Chondrocyte (in vitro differentiated cells): Measurements from ENCODE around the gene DLG2. TPM values are rescaled to one million over a fixed set of nuclear protein-coding genes. Genes with fewer than 3 reads are reported as not detected.

Experiments
- DNase-seq: peaks from one replicate; pipeline ENCODE4 v3.0.0; 2021; ENCODE audit warnings: mixed read lengths, low spot score
- H3K27ac Mint-ChIP-seq: one replicate; pipeline ENCODE4 v1.8.0; 2021; ENCODE audit warnings: mild to moderate bottlenecking, moderate library complexity, mixed read lengths; ENCODE audit not compliant: unreplicated experiment
- H3K27me3 Mint-ChIP-seq: 2 replicates; pipeline ENCODE4 v1.8.0; 2021; ENCODE audit warnings: low read depth, mixed read lengths
- H3K36me3 Mint-ChIP-seq: 2 replicates; pipeline ENCODE4 v1.8.0; 2021; ENCODE audit warnings: low read depth, mixed read lengths
- H3K4me1 Mint-ChIP-seq: 2 replicates; pipeline ENCODE4 v1.8.0; 2021; ENCODE audit warnings: low read depth, mild to moderate bottlenecking, mixed read lengths
- H3K4me3 Mint-ChIP-seq: one replicate; pipeline ENCODE4 v1.8.0; 2021; ENCODE audit warnings: mild to moderate bottlenecking, moderate library complexity, mixed read lengths; ENCODE audit not compliant: unreplicated experiment
- H3K9me3 Mint-ChIP-seq: 2 replicates; pipeline ENCODE4 v1.8.0; 2021; ENCODE audit warnings: low read depth, mixed read lengths
- CTCF ChIP-seq: fragments of 200-600 bp; sonication (generic); IDR thresholded peaks from 2 replicates; pipeline ENCODE4 v1.5.0; 2021; ENCODE audit warnings: antibody characterized with exemption, mild to moderate bottlenecking, moderate library complexity
- total RNA-seq: library from RNA; stranded (reverse); gene quantifications from 3 replicates; pipeline ENCODE4 v1.2.1, GENCODE V29; 2021

DLG2 gene
- total RNA-seq, 1 donor from 2014 or later = 1.3 TPM

GRCh38 chr11:84044706-84045105 lies 1582.4 kb downstream of the DLG2 start:
- TF ChIP-seq CTCF = no peak
- no peak overlapping the region for H3K27ac Mint-ChIP-seq
- H3K4me3 Mint-ChIP-seq = no peak overlapping the region
- H3K27me3 Mint-ChIP-seq = no peaks in the 10 kb centered on the region
- H3K4me1 Mint-ChIP-seq = no peaks in the 10 kb centered on the region
- no peaks in the 10 kb centered on the region for H3K36me3 Mint-ChIP-seq
- peaks cover 7% of the 10 kb centered on the region for H3K9me3 Mint-ChIP-seq
- no peak for DNase-seq

DNA sequence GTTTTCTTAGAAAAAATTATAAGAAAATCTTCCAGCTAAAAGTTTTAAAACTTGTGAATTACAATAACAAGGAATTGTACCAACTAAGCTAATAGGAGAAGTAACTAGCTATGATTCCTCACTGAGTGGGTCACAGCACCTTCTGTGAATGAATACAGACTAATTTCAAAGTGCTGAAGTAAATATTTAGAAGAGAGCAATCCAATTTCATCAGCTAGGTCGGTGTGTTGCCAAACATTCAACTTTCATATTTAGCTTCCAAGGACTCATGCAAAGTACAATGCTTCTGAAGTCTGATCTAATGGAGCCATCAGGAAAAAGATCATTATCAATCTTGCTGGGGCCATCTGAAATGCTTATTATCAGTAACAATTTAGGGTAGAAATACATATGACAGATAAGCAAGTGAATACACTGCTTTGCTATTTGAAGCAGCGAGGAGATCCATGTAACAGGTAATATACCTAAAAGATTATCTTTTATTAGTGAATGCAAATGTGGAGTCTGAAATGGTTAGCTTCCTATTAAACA lies 1590.4 kb downstream of the DLG2 start:
- Mint-ChIP-seq H3K4me1 (no peaks in the 10 kb centered on the region), H3K9me3 (peaks cover 9% of the 10 kb centered on the region), H3K27ac (no peak overlapping the region), H3K4me3 (no peak overlapping the region), H3K36me3 (no peaks in the 10 kb centered on the region), H3K27me3 (peaks cover 4% of the 10 kb centered on the region)
- no peak for TF ChIP-seq CTCF
- DNase-seq = no peak

- Mint-ChIP-seq H3K4me3 (no peak overlapping the region), H3K27ac (no peak overlapping the region)
Observed at GRCh38 chr11:84035645-84036044, 1591.5 kb downstream of the DLG2 start.

DNA sequence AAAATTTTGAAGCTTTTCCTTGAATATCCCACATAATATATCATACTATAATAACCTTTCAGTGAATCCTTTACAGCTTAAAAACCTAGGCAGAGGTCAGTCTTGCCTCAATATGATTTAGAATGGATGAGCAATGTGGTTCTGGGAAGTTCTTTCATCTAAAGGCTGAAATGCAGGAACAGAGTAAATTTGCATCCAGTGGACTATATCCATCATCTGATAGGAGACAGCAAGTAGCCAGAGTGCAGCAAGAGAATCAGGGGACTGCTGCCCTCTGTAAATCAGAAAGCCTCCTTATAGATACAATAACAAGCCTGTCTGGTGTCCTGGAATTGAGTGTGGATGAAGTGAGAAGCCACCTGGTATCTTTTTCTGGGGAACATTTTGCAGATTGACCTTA lies 1592.7 kb downstream of the DLG2 start:
- H3K27me3 Mint-ChIP-seq = peaks cover 4% of the 10 kb centered on the region
- no peaks in the 10 kb centered on the region for H3K4me1 Mint-ChIP-seq
- no peak overlapping the region for H3K27ac Mint-ChIP-seq
- no peak for TF ChIP-seq CTCF
- H3K36me3 Mint-ChIP-seq = no peaks in the 10 kb centered on the region
- peaks cover 9% of the 10 kb centered on the region for H3K9me3 Mint-ChIP-seq
- no peak for DNase-seq
- H3K4me3 Mint-ChIP-seq = no peak overlapping the region

More at GRCh38 chr11:84035645-84036044, 1591.5 kb downstream of the DLG2 start:
- H3K27me3 Mint-ChIP-seq = peaks cover 4% of the 10 kb centered on the region
- no peaks in the 10 kb centered on the region for H3K36me3 Mint-ChIP-seq
- DNase-seq = no peak
- peaks cover 9% of the 10 kb centered on the region for H3K9me3 Mint-ChIP-seq
- TF ChIP-seq CTCF = no peak
- no peaks in the 10 kb centered on the region for H3K4me1 Mint-ChIP-seq

GRCh38 chr11:84024266-84024665 lies 1602.9 kb downstream of the DLG2 start:
- no peak for TF ChIP-seq CTCF
- Mint-ChIP-seq H3K4me3 (no peak overlapping the region), H3K27ac (no peak overlapping the region), H3K27me3 (peaks cover 4% of the 10 kb centered on the region), H3K4me1 (peaks cover 8% of the 10 kb centered on the region), H3K36me3 (no peaks in the 10 kb centered on the region), H3K9me3 (no peaks in the 10 kb centered on the region)
- DNase-seq = no peak
